BJ (cell line): ENCODE data around the gene CCDC12. TPM values are rescaled to one million over a fixed set of nuclear protein-coding genes. Genes with fewer than 3 reads are reported as not detected.

Experiments
- CTCF ChIA-PET: fragments of 350-600 bp; formaldehyde crosslinking; extraction: SDS; loops from one replicate; lab custom pipeline; 2021; ENCODE audit warnings: antibody characterized with exemption, inconsistent platforms; lab: Yijun Ruan, JAX
- POLR2A ChIA-PET: fragments of 300-600 bp; sonication (Branson Sonifier 250); formaldehyde crosslinking; extraction: SDS; loops from one replicate; lab custom pipeline; 2021; ENCODE audit warnings: antibody characterized with exemption; lab: Charles Lee
- DNase-seq: peaks from one replicate; pipeline ENCODE4 v3.0.0-alpha.2; 2011; ENCODE audit warnings: low read depth
- H3K27me3 ChIP-seq: 2 replicates; pipeline ENCODE4 v1.6.0; 2011; ENCODE audit warnings: low read length; ENCODE audit not compliant: control insufficient read depth, insufficient read depth
- H3K36me3 ChIP-seq: 2 replicates; pipeline ENCODE4 v1.5.1; 2011; ENCODE audit warnings: low read length; ENCODE audit not compliant: control insufficient read depth, insufficient read depth
- H3K4me3 ChIP-seq: 2 replicates; pipeline ENCODE4 v1.5.1; 2011; ENCODE audit warnings: low read depth, mild to moderate bottlenecking, control low read depth, low read length
- CTCF ChIP-seq: IDR thresholded peaks from 2 replicates; pipeline ENCODE4 v1.5.1; 2011; ENCODE audit warnings: low read depth, mild to moderate bottlenecking, control low read depth, inconsistent platforms, low read length, moderate library complexity; ENCODE audit not compliant: insufficient read depth
- polyA plus RNA-seq: library from polyadenylated mRNA; depleted of rRNA; stranded (reverse); fragments of >200 nt; gene quantifications from 2 replicates; pipeline ENCODE4 v1.2.3, GENCODE V29; 2011

The CCDC12 gene
- polyA plus RNA-seq, 1 experiment = 20.8 TPM

GRCh38 chr3:46910166-46910760 lies 66.3 kb downstream of the CCDC12 start:
- Histone ChIP-seq H3K27me3 (no peaks in the 10 kb centered on the region), H3K36me3 (no peaks in the 10 kb centered on the region), H3K4me3 (no peak overlapping the region)
- ChIA-PET CTCF (interaction anchor here (0.7 to 2.4 kb wide), 31 partner anchors 9 to 452 kb away, joined by 3 to 28 read pairs (median 6); partner anchors contain the start of genes PTH1R and TMIE), POLR2A (no interaction called here)
- no peak for DNase-seq
- no peak for TF ChIP-seq CTCF

- no peak for DNase-seq
- Histone ChIP-seq H3K4me3 (no peak overlapping the region), H3K36me3 (no peaks in the 10 kb centered on the region), H3K27me3 (no peaks in the 10 kb centered on the region)
- ChIA-PET CTCF (interaction anchor here (0.7 to 2.4 kb wide), 32 partner anchors 9 to 453 kb away, joined by 3 to 28 read pairs (median 6); partner anchors contain the start of genes PTH1R and TMIE), POLR2A (no interaction called here)
- peak; percentile 94 for TF ChIP-seq CTCF
Observed at GRCh38 chr3:46909535-46910161, 66.9 kb downstream of the CCDC12 start.

GRCh38 chr3:46908986-46909534 lies 67.5 kb downstream of the CCDC12 start:
- DNase-seq = no peak
- no peak for TF ChIP-seq CTCF
- no peaks in the 10 kb centered on the region for H3K27me3 ChIP-seq
- POLR2A ChIA-PET = no interaction called here
- no peak overlapping the region for H3K4me3 ChIP-seq
- no peaks in the 10 kb centered on the region for H3K36me3 ChIP-seq
- CTCF ChIA-PET = interaction anchor here (0.7 to 2.4 kb wide), 31 partner anchors 9 to 454 kb away, joined by 3 to 28 read pairs (median 6); partner anchors contain the start of genes PTH1R and TMIE

GRCh38 chr3:46908294-46908985 lies 68.1 kb downstream of the CCDC12 start:
- Histone ChIP-seq H3K27me3 (no peaks in the 10 kb centered on the region), H3K36me3 (no peaks in the 10 kb centered on the region), H3K4me3 (no peak overlapping the region)
- CTCF ChIA-PET = interaction anchor here (0.6 to 2.4 kb wide), 22 partner anchors 8 to 360 kb away, joined by 3 to 28 read pairs (median 8); partner anchors contain the start of genes PTH1R and TMIE
- TF ChIP-seq CTCF = peak; percentile 39; the same call in 1 of the 2 replicates
- POLR2A ChIA-PET = no interaction called here
- no peak for DNase-seq

- no peak for TF ChIP-seq CTCF
- Histone ChIP-seq H3K4me3 (no peak overlapping the region), H3K36me3 (no peaks in the 10 kb centered on the region), H3K27me3 (no peaks in the 10 kb centered on the region)
- no peak for DNase-seq
- ChIA-PET CTCF (interaction anchor here (0.6 to 2.4 kb wide), 6 partner anchors 17 to 205 kb away, joined by 3 to 21 read pairs (median 6); partner anchors contain the start of gene TMIE), POLR2A (no interaction called here)
Observed at GRCh38 chr3:46907960-46908293, 68.6 kb downstream of the CCDC12 start.
